ENCODE measurements around the gene ING5.

ING5 gene

GRCh38 chr2:241744028-241744754 is 42.4 kb downstream of the ING5 start:
- Histone ChIP-seq H3K27me3 (ENCODE audit: insufficient read depth, poor library complexity, severe bottlenecking) (no peaks in the 10 kb centered on the region), H3K4me3 (replicated peaks; ENCODE audit: insufficient read depth, low read length) (no peak overlapping the region), H3K27ac (replicated peaks) (no peak overlapping the region)
- DNase-seq (ENCODE audit: low read depth in 1 of 2, low spot score in 1 of 2): no peak
- TF ChIP-seq GABPA (IDR thresholded peaks at IDR 0.05; ENCODE audit: low read depth) (no peak), REST (IDR thresholded peaks at IDR 0.05; ENCODE audit: insufficient replicate concordance, low read depth) (no peak), POLR2AphosphoS5 (IDR thresholded peaks at IDR 0.05; ENCODE audit: low read depth) (no peak), SPI1 (IDR thresholded peaks at IDR 0.05; ENCODE audit: borderline replicate concordance, low read depth) (no peak), CTCF (IDR thresholded peaks at IDR 0.05; ENCODE audit: insufficient read depth, low read length) (no peak)

GRCh38 chr2:241745276-241745675 is 43.4 kb downstream of the ING5 start:
- H3K4me3 ChIP-seq (replicated peaks; ENCODE audit: insufficient read depth, low read length): no peak overlapping the region
- TF ChIP-seq SPI1 (IDR thresholded peaks at IDR 0.05; ENCODE audit: borderline replicate concordance, low read depth) (no peak), REST (IDR thresholded peaks at IDR 0.05; ENCODE audit: insufficient replicate concordance, low read depth) (no peak), GABPA (IDR thresholded peaks at IDR 0.05; ENCODE audit: low read depth) (no peak), CTCF (IDR thresholded peaks at IDR 0.05; ENCODE audit: insufficient read depth, low read length) (no peak), POLR2AphosphoS5 (IDR thresholded peaks at IDR 0.05; ENCODE audit: low read depth) (no peak)
- H3K27ac ChIP-seq (replicated peaks): no peak overlapping the region
- no peaks in the 10 kb centered on the region for H3K27me3 ChIP-seq (ENCODE audit: insufficient read depth, poor library complexity, severe bottlenecking)
- no peak for DNase-seq (ENCODE audit: low read depth in 1 of 2, low spot score in 1 of 2)

- Histone ChIP-seq H3K4me3 (replicated peaks; ENCODE audit: insufficient read depth, low read length) (no peak overlapping the region), H3K27me3 (ENCODE audit: insufficient read depth, poor library complexity, severe bottlenecking) (no peaks in the 10 kb centered on the region), H3K27ac (replicated peaks) (no peak overlapping the region)
- no peak for DNase-seq (ENCODE audit: low read depth in 1 of 2, low spot score in 1 of 2)
- TF ChIP-seq GABPA (IDR thresholded peaks at IDR 0.05; ENCODE audit: low read depth) (no peak), CTCF (IDR thresholded peaks at IDR 0.05; ENCODE audit: insufficient read depth, low read length) (no peak), POLR2AphosphoS5 (IDR thresholded peaks at IDR 0.05; ENCODE audit: low read depth) (no peak), REST (IDR thresholded peaks at IDR 0.05; ENCODE audit: insufficient replicate concordance, low read depth) (no peak), SPI1 (IDR thresholded peaks at IDR 0.05; ENCODE audit: borderline replicate concordance, low read depth) (no peak)
Observed at GRCh38 chr2:241746084-241746483, 44.2 kb downstream of the ING5 start.

Data from HL-60 (cell line).